HepG2 (cell line): ENCODE results near the gene CYP46A1. TPM values are rescaled to one million over a fixed set of nuclear protein-coding genes. Genes with fewer than 3 reads are reported as not detected.

Source experiments
- ATAC-seq: fragments of 200-7000 bp; cut with Tn5 transposase; 3 replicates; pipeline ENCODE4 v1.9.1; 2020; ENCODE audit warnings: mild to moderate bottlenecking, moderate library complexity
- BruUV-seq: library from RNA; stranded (reverse); fragments of 400-500 nt; replicated peaks from 2 replicates; lab custom pipeline; 2021; lab: Mats Ljungman, UMichigan
- CTCF ChIA-PET: fragments of 300-600 bp; formaldehyde crosslinking; extraction: SDS; loops from one replicate; lab custom pipeline; 2021; ENCODE audit warnings: low total read pairs, inconsistent platforms, low intra/inter-chr PET ratio; lab: Yijun Ruan, JAX
- POLR2A ChIA-PET: fragments of 350-600 bp; sonication (Branson Sonifier 250); formaldehyde crosslinking; loops from one replicate; lab custom pipeline; 2020; ENCODE audit warnings: antibody characterized with exemption, inconsistent platforms; lab: Yijun Ruan, JAX
- DNase-seq: peaks from one replicate; pipeline ENCODE4 v3.0.0-alpha.2; 2015; ENCODE audit warnings: low spot score
- FAIRE-seq: peaks from 3 replicates; lab custom pipeline; 2011; peaks lifted over from hg19 to GRCh38; lab: Jason Lieb, UNC
- H2AFZ ChIP-seq: one replicate; pipeline ENCODE4 v1.6.1; 2011; ENCODE audit warnings: low read length, inconsistent platforms
- H3K27ac ChIP-seq: fragments of 300-600 bp; 3 replicates; pipeline ENCODE4 v1.8.0; 2011; ENCODE audit warnings: mixed run types, mild to moderate bottlenecking, mixed read lengths, low read length, inconsistent platforms; ENCODE audit not compliant: insufficient read depth; ENCODE audit errors: extremely low read length
- H3K27me3 ChIP-seq, 2 experiments: fragments of 200-600 bp in 1 of 2; 2 replicates in 1 of 2; 3 replicates in 1 of 2; pipeline versions ENCODE4 v1.6.0 to v1.8.0; 2011; ENCODE audit warnings: low read length in 2 of 2, mild to moderate bottlenecking in 2 of 2, moderate library complexity in 2 of 2, inconsistent platforms in 1 of 2; ENCODE audit not compliant: insufficient read depth in 2 of 2, control insufficient read depth in 1 of 2
- H3K36me3 ChIP-seq, 2 experiments: fragments of 200-600 bp in 1 of 2; replicated peaks in 1 of 2; 2 replicates in 1 of 2; 3 replicates in 1 of 2; pipeline versions ENCODE4 v1.5.1 to v1.8.0; 2011; ENCODE audit warnings: low read length in 2 of 2, inconsistent platforms in 1 of 2; ENCODE audit not compliant: insufficient read depth in 2 of 2, control insufficient read depth in 1 of 2
- H3K4me1 ChIP-seq: 2 replicates; pipeline ENCODE4 v1.5.1; 2012; ENCODE audit warnings: low read length, inconsistent platforms; ENCODE audit not compliant: insufficient read depth
- H3K4me2 ChIP-seq: 2 replicates; pipeline ENCODE4 v1.6.0; 2011; ENCODE audit warnings: low read depth, low read length, inconsistent platforms
- H3K4me3 ChIP-seq, 3 experiments: fragments of 200-600 bp in 1 of 3; sonication (generic), shearing (Covaris generic) in 1 of 3; replicated peaks in 1 of 3; 2 replicates each; pipeline ENCODE4 v1.5.1; 2011 to 2016; ENCODE audit warnings: low read length in 3 of 3, inconsistent platforms in 2 of 3, low read depth in 2 of 3, mild to moderate bottlenecking in 2 of 3, control low read depth in 1 of 3, mixed read lengths in 1 of 3; ENCODE audit not compliant: insufficient read depth in 1 of 3
- H3K79me2 ChIP-seq: one replicate; pipeline ENCODE4 v1.6.1; 2011; ENCODE audit warnings: low read length, inconsistent platforms; ENCODE audit not compliant: insufficient read depth
- H3K9ac ChIP-seq: 2 replicates; pipeline ENCODE4 v1.6.0; 2011; ENCODE audit warnings: mild to moderate bottlenecking, low read depth, low read length, inconsistent platforms; ENCODE audit not compliant: insufficient read depth
- H3K9me3 ChIP-seq: 2 replicates; pipeline ENCODE4 v1.5.1; 2012; ENCODE audit warnings: mild to moderate bottlenecking, low read length
- H4K20me1 ChIP-seq: 2 replicates; pipeline ENCODE4 v1.6.0; 2011; ENCODE audit warnings: inconsistent platforms, mild to moderate bottlenecking, low read length, moderate library complexity; ENCODE audit not compliant: insufficient read depth
- ADNP ChIP-seq: sonication (generic); formaldehyde crosslinking; IDR thresholded peaks from 2 replicates; pipeline ENCODE4 v1.4.0; 2020; ENCODE audit warnings: missing genetic modification reagents
- HNRNPLL ChIP-seq: fragments of 200-400 bp; formaldehyde crosslinking; IDR thresholded peaks from 2 replicates; pipeline ENCODE4 v1.6.1; 2017; ENCODE audit warnings: mild to moderate bottlenecking, low read depth, low read length; ENCODE audit not compliant: poor library complexity, severe bottlenecking
- IRF2 ChIP-seq: IDR thresholded peaks from 2 replicates; pipeline ENCODE4 v1.6.1; 2018; ENCODE audit warnings: missing genetic modification reagents, missing compliant biosample characterization
- SRSF1 ChIP-seq: fragments of 200-400 bp; formaldehyde crosslinking; optimal IDR thresholded peaks from 2 replicates; pipeline ENCODE3; 2017; ENCODE audit warnings: mild to moderate bottlenecking, low read depth, low read length, moderate library complexity
- XRCC5 ChIP-seq: fragments of 200-400 bp; formaldehyde crosslinking; optimal IDR thresholded peaks from 2 replicates; pipeline ENCODE3; 2017; ENCODE audit warnings: mild to moderate bottlenecking, low read length
- ZNF670 ChIP-seq: sonication (generic); formaldehyde crosslinking; IDR thresholded peaks from 2 replicates; pipeline ENCODE4 v1.8.0; 2022; ENCODE audit warnings: mild to moderate bottlenecking, missing genetic modification reagents, borderline replicate concordance
- WGBS: methylation state at CpG from one replicate; pipeline ENCODE4 v1.1.6; 2017; ENCODE audit warnings: low lambda C conversion rate; 5-methylcytosine and 5-hydroxymethylcytosine counted together
- in situ Hi-C: cut with HindIII; loops from 2 replicates; pipeline ENCODE4 v1.10.0; 2017; ENCODE audit warnings: low pct_unique_long_range_greater_than_20kb; ENCODE audit not compliant: extremely low pct_ligation_motif_present
- intact Hi-C: fragments of 100-400 bp; cut with micrococcal nuclease; formaldehyde crosslinking; loops from one replicate; pipeline ENCODE4 v1.10.0; 2022; ENCODE audit not compliant: unreplicated experiment
- polyA plus RNA-seq, 8 experiments: library from polyadenylated mRNA; depleted of rRNA in 3 of 8; stranded (reverse) in 7 of 8; unstranded in 1 of 8; fragments of >200 nt; fragmentation: Illumina TruSeq in 4 of 8; extraction: Trizol in 4 of 8; gene quantifications; 2 replicates each; pipeline versions ENCODE4 v1.2.1 to v1.2.3, GENCODE V29; 2011 to 2016; ENCODE audit warnings: low read depth in 4 of 8, missing spikeins in 1 of 8, mixed read lengths in 1 of 8; ENCODE audit not compliant: insufficient read depth in 1 of 8
- total RNA-seq, 5 experiments: library from RNA; depleted of rRNA; stranded (reverse); fragments of >200 nt; fragmentation: Illumina TruSeq; extraction: Trizol; gene quantifications; 2 replicates each; pipeline ENCODE4 v1.2.3, GENCODE V29; 2016; ENCODE audit warnings: low read depth in 1 of 5
- TF ChIP-seq, protein P1 (sequence below): sonication (generic); formaldehyde crosslinking; IDR thresholded peaks from 2 replicates; pipeline ENCODE4 v1.5.1; 2020; ENCODE audit warnings: mild to moderate bottlenecking, moderate library complexity, missing genetic modification reagents

CYP46A1 gene
- total and polyA plus RNA-seq, 2 of the 13 experiments (the other 11 are each of a cell fraction or from before 2014, with no cell fraction given) = not detected

DNA sequence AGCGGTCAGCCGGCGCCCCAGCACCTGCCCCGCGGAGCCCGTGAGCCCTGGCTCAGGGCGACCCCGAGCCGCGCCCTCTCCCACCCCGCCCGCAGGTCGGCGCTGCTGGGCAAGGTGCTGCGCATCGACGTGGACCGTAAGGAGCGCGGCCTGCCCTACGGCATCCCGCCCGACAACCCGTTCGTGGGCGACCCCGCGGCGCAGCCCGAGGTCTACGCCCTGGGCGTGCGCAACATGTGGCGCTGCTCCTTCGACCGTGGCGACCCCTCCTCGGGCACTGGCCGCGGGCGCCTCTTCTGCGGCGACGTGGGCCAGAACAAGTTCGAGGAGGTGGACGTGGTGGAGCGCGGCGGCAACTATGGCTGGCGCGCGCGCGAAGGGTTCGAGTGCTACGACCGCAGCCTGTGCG, 24.8 kb upstream of the CYP46A1 start:
- Histone ChIP-seq H3K9ac (no peak overlapping the region), H3K27me3 (peaks cover 7 to 21% of the 10 kb centered on the region in 2 experiments; a peak in 3 of 5 replicates), H3K4me3 (no peak overlapping the region), H4K20me1 (no peaks in the 10 kb centered on the region), H3K4me2 (no peak overlapping the region), H3K4me1 (peaks cover 28% of the 10 kb centered on the region), H2AFZ (no peak overlapping the region), H3K36me3 (no peaks in the 10 kb centered on the region), H3K27ac (no peak overlapping the region), H3K9me3 (no peaks in the 10 kb centered on the region), H3K79me2 (no peaks in the 10 kb centered on the region)
- no peak for TF ChIP-seq HNRNPLL
- no peak for TF ChIP-seq SRSF1
- TF ChIP-seq, protein P1, sequence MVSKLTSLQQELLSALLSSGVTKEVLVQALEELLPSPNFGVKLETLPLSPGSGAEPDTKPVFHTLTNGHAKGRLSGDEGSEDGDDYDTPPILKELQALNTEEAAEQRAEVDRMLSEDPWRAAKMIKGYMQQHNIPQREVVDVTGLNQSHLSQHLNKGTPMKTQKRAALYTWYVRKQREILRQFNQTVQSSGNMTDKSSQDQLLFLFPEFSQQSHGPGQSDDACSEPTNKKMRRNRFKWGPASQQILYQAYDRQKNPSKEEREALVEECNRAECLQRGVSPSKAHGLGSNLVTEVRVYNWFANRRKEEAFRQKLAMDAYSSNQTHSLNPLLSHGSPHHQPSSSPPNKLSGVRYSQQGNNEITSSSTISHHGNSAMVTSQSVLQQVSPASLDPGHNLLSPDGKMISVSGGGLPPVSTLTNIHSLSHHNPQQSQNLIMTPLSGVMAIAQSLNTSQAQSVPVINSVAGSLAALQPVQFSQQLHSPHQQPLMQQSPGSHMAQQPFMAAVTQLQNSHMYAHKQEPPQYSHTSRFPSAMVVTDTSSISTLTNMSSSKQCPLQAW = no peak
- TF ChIP-seq IRF2 (CRISPR knock-in tag) = no peak
- no peak for TF ChIP-seq XRCC5
- TF ChIP-seq ZNF670 (CRISPR knock-in tag) = no peak
- no peak for TF ChIP-seq ADNP (CRISPR knock-in tag)
- ChIA-PET POLR2A (no interaction called here), CTCF (no interaction called here)
- no peak for FAIRE-seq
- in situ Hi-C loops = no loop called here
- 84% methylated on average over 51 of the region's 58 CpGs for WGBS
- BruUV-seq = no TSS peak
- intact Hi-C loops = no loop called here
- DNase-seq = no peak
- ATAC-seq = no peak
